Activated T-cell treated with anti-CD3 and anti-CD28 coated beads, Interleukin-2, amount 50 U/mL, for 24 hours (primary cell): ENCODE data around the gene TRIP10.
"Not testable (repeated sequence)": the region's sequence is repeated elsewhere in the genome, so short reads cannot be mapped to it uniquely, and the experiment has no call there.

Experiments
- DNase-seq: peaks from one replicate; pipeline ENCODE4 v3.0.0-alpha.2; 2020
- H3K27ac Mint-ChIP-seq: 2 replicates; pipeline ENCODE4 v1.8.0; 2020; ENCODE audit warnings: mild to moderate bottlenecking, mixed read lengths
- H3K27me3 Mint-ChIP-seq: 2 replicates; pipeline ENCODE4 v1.8.0; 2020; ENCODE audit warnings: mixed read lengths
- H3K36me3 Mint-ChIP-seq: 2 replicates; pipeline ENCODE4 v1.8.0; 2020; ENCODE audit warnings: low read depth, mixed read lengths
- H3K4me1 Mint-ChIP-seq: 2 replicates; pipeline ENCODE4 v1.8.0; 2020; ENCODE audit warnings: low read depth, mixed read lengths
- H3K4me3 Mint-ChIP-seq: 2 replicates; pipeline ENCODE4 v1.8.0; 2020; ENCODE audit warnings: mild to moderate bottlenecking, moderate library complexity, mixed read lengths
- H3K9me3 Mint-ChIP-seq: 2 replicates; pipeline ENCODE4 v1.8.0; 2020; ENCODE audit warnings: mixed read lengths

TRIP10 gene

GRCh38 chr19:6793411-6793810 is 53.9 kb downstream of the TRIP10 start:
- DNase-seq = no peak
- H3K9me3 Mint-ChIP-seq = peaks cover 8% of the 10 kb centered on the region
- no peaks in the 10 kb centered on the region for H3K27me3 Mint-ChIP-seq
- H3K27ac Mint-ChIP-seq = peak overlapping the region; percentile 71
- peaks cover 78% of the 10 kb centered on the region for H3K4me1 Mint-ChIP-seq
- no peak overlapping the region for H3K4me3 Mint-ChIP-seq
- H3K36me3 Mint-ChIP-seq = peaks cover 80% of the 10 kb centered on the region

GRCh38 chr19:6793973-6794372 is 54.5 kb downstream of the TRIP10 start:
- Mint-ChIP-seq H3K4me3 (no peak overlapping the region), H3K27ac (peak overlapping the region; percentile 56)
- DNase-seq = no peak

GRCh38 chr19:6794686-6795431 is 55.4 kb downstream of the TRIP10 start:
- peaks cover 80% of the 10 kb centered on the region for H3K36me3 Mint-ChIP-seq

More at GRCh38 chr19:6793973-6794372, 54.5 kb downstream of the TRIP10 start:
- Mint-ChIP-seq H3K9me3 (peaks cover 8% of the 10 kb centered on the region), H3K36me3 (peaks cover 77% of the 10 kb centered on the region), H3K4me1 (peaks cover 77% of the 10 kb centered on the region), H3K27me3 (no peaks in the 10 kb centered on the region)

GRCh38 chr19:6796278-6796677 is 56.8 kb downstream of the TRIP10 start:
- H3K27ac Mint-ChIP-seq = peak overlapping the region; percentile 58
- H3K4me3 Mint-ChIP-seq = no peak overlapping the region
- peaks cover 8% of the 10 kb centered on the region for H3K9me3 Mint-ChIP-seq
- H3K27me3 Mint-ChIP-seq = no peaks in the 10 kb centered on the region
- H3K4me1 Mint-ChIP-seq = peaks cover 84% of the 10 kb centered on the region
- DNase-seq = no peak
- peaks cover 74% of the 10 kb centered on the region for H3K36me3 Mint-ChIP-seq

More at GRCh38 chr19:6794686-6795431, 55.4 kb downstream of the TRIP10 start:
- DNase-seq = no peak
- H3K27ac Mint-ChIP-seq = peak overlapping the region; percentile 58
- no peaks in the 10 kb centered on the region for H3K27me3 Mint-ChIP-seq
- no peak overlapping the region for H3K4me3 Mint-ChIP-seq
- H3K9me3 Mint-ChIP-seq = peaks cover 8% of the 10 kb centered on the region
- peaks cover 81% of the 10 kb centered on the region for H3K4me1 Mint-ChIP-seq

GRCh38 chr19:6797646-6798045 is 58.2 kb downstream of the TRIP10 start:
- peaks cover 68% of the 10 kb centered on the region for H3K36me3 Mint-ChIP-seq

GRCh38 chr19:6800160-6800790 is 60.8 kb downstream of the TRIP10 start:
- H3K4me1 Mint-ChIP-seq = peaks cover 71% of the 10 kb centered on the region
- H3K27ac Mint-ChIP-seq = peak overlapping the region; percentile 98
- not testable (repeated sequence) for DNase-seq, H3K9me3 Mint-ChIP-seq, H3K27me3 Mint-ChIP-seq
- peak overlapping the region; percentile 85 for H3K4me3 Mint-ChIP-seq
- peaks cover 57% of the 10 kb centered on the region for H3K36me3 Mint-ChIP-seq

More at GRCh38 chr19:6797646-6798045, 58.2 kb downstream of the TRIP10 start:
- DNase-seq = no peak
- Mint-ChIP-seq H3K4me3 (no peak overlapping the region), H3K4me1 (peaks cover 79% of the 10 kb centered on the region), H3K27ac (peak overlapping the region; percentile 76), H3K9me3 (peaks cover 8% of the 10 kb centered on the region), H3K27me3 (no peaks in the 10 kb centered on the region)

- no peaks in the 10 kb centered on the region for H3K9me3 Mint-ChIP-seq
- no peaks in the 10 kb centered on the region for H3K27me3 Mint-ChIP-seq
- DNase-seq = no peak
- peaks cover 68% of the 10 kb centered on the region for H3K4me1 Mint-ChIP-seq
- H3K36me3 Mint-ChIP-seq = peaks cover 51% of the 10 kb centered on the region
- H3K4me3 Mint-ChIP-seq = peak overlapping the region; percentile 85
- peak overlapping the region; percentile 98 for H3K27ac Mint-ChIP-seq
Measured at GRCh38 chr19:6800991-6801484, 61.6 kb downstream of the TRIP10 start.
